NT2/D1 (cell line): ENCODE measurements around the gene ABTB2.

Experiments
- SUZ12 ChIP-seq: IDR thresholded peaks from 2 replicates; pipeline ENCODE4 v1.6.1; 2011; ENCODE audit not compliant: insufficient read length, insufficient read depth; ENCODE audit errors: extremely low read depth
- YY1 ChIP-seq: IDR thresholded peaks from 2 replicates; pipeline ENCODE4 v1.6.1; 2011; ENCODE audit not compliant: insufficient read length, insufficient read depth
- ZNF274 ChIP-seq: IDR thresholded peaks from 2 replicates; pipeline ENCODE4 v1.6.1; 2011; ENCODE audit warnings: mild to moderate bottlenecking, low read depth, low read length

- TF ChIP-seq YY1 (no peak), ZNF274 (no peak), SUZ12 (no peak)
Observed at GRCh38 chr11:34394771-34395300, 37.0 kb upstream of the ABTB2 start.
